ENCODE results near the gene C10orf90. TPM values are rescaled to one million over a fixed set of nuclear protein-coding genes. Genes with fewer than 3 reads are reported as not detected.

C10orf90 gene
- total RNA-seq, 1 experiment from 2014 or later, result 0.18 TPM

DNA sequence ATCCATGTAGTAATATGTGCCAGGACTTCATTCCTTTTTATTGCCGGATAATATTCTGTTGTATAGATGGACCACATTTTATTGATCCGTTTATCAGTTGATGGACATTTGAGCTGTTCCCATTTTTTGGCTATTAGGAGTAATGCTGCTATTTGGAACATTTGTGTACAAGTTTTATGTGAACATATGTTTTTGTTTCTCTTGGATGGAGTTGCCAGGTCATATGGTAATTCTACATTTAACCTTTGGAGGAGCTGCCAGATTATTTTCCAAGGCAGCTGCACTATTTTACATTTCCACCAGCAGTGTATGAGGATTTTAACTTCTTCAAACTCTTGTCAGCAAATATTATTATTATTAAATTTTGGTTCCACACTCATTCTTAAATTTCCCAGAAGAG, 59.2 kb downstream of the C10orf90 start:
- Histone ChIP-seq H3K27ac (ENCODE audit: low read length) (no peak overlapping the region), H3F3A (ENCODE audit: low read length, unreplicated experiment) (no peaks in the 10 kb centered on the region), H3K4me2 (ENCODE audit: low read length) (no peak overlapping the region), H3K9ac (ENCODE audit: low read length) (no peak overlapping the region), H3K4me3 (ENCODE audit: low read length) (no peak overlapping the region), H3K36me3 (ENCODE audit: low read depth, low read length) (no peaks in the 10 kb centered on the region), H3K9me3 (ENCODE audit: low read length) (no peaks in the 10 kb centered on the region), H3K27me3 (ENCODE audit: low read length) (no peaks in the 10 kb centered on the region), H3K79me2 (ENCODE audit: low read length) (no peaks in the 10 kb centered on the region), H3K4me1 (ENCODE audit: insufficient read depth, low read length) (no peaks in the 10 kb centered on the region), H4K20me1 (ENCODE audit: low read length) (no peaks in the 10 kb centered on the region), H3K9me2 (replicated peaks; ENCODE audit: low read length) (no peaks in the 10 kb centered on the region), H2AFZ (ENCODE audit: low read length) (no peak overlapping the region)
- BruUV-seq (replicated peaks), result no TSS peak
- ATAC-seq (no peak), DNase-seq (no peak)
- intact Hi-C loops (cut with micrococcal nuclease), result no loop called here
- ChIA-PET POLR2A (ENCODE audit: unreplicated experiment) (no interaction called here), CTCF (no interaction called here)
- TF ChIP-seq, protein P1, sequence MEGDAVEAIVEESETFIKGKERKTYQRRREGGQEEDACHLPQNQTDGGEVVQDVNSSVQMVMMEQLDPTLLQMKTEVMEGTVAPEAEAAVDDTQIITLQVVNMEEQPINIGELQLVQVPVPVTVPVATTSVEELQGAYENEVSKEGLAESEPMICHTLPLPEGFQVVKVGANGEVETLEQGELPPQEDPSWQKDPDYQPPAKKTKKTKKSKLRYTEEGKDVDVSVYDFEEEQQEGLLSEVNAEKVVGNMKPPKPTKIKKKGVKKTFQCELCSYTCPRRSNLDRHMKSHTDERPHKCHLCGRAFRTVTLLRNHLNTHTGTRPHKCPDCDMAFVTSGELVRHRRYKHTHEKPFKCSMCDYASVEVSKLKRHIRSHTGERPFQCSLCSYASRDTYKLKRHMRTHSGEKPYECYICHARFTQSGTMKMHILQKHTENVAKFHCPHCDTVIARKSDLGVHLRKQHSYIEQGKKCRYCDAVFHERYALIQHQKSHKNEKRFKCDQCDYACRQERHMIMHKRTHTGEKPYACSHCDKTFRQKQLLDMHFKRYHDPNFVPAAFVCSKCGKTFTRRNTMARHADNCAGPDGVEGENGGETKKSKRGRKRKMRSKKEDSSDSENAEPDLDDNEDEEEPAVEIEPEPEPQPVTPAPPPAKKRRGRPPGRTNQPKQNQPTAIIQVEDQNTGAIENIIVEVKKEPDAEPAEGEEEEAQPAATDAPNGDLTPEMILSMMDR (conservative IDR thresholded peaks at IDR 0.05; ENCODE audit: low read depth, low read length), result no peak
- no peak for TF ChIP-seq EZH2phosphoT487 (IDR thresholded peaks at IDR 0.05; ENCODE audit: borderline replicate concordance, low read length)
- no peak for TF ChIP-seq EZH2 (IDR thresholded peaks at IDR 0.05; ENCODE audit: low read length, unreplicated experiment)

DNA sequence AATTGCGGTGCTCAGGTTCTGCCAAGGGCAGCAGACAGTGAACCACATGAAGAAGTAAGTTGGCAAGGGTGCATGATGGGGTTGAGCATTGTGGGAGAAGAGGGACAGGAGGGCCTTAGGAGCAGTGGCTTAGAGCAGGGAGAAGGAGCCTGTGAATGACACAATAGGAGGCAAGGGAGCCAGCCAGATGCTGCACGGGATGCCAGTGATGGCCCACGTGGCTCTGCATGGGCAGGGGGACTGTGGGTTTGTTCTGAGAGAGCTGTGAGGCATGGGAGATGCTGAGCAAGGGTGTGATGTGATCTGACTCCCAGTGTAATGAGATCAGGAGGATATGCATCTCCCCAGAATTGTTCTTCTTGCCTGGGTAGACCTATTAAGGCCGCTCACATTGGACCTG, 60.9 kb downstream of the C10orf90 start:
- DNase-seq, result no peak
- no peak overlapping the region for H3K27ac ChIP-seq (ENCODE audit: low read length)
- H3K9me2 ChIP-seq (replicated peaks; ENCODE audit: low read length), result no peaks in the 10 kb centered on the region
- H3K9ac ChIP-seq (ENCODE audit: low read length), result no peak overlapping the region
- H2AFZ ChIP-seq (ENCODE audit: low read length), result no peak overlapping the region
- ChIA-PET CTCF (no interaction called here), POLR2A (ENCODE audit: unreplicated experiment) (no interaction called here)
- TF ChIP-seq EZH2phosphoT487 (IDR thresholded peaks at IDR 0.05; ENCODE audit: borderline replicate concordance, low read length), result no peak
- TF ChIP-seq EZH2 (IDR thresholded peaks at IDR 0.05; ENCODE audit: low read length, unreplicated experiment), result no peak
- TF ChIP-seq, protein P1 (conservative IDR thresholded peaks at IDR 0.05; ENCODE audit: low read depth, low read length), result no peak
- no peaks in the 10 kb centered on the region for H3K9me3 ChIP-seq (ENCODE audit: low read length)
- ATAC-seq, result no peak
- no peaks in the 10 kb centered on the region for H3K79me2 ChIP-seq (ENCODE audit: low read length)
- intact Hi-C loops (cut with micrococcal nuclease), result no loop called here
- no TSS peak for BruUV-seq (replicated peaks)
- no peaks in the 10 kb centered on the region for H3K4me1 ChIP-seq (ENCODE audit: insufficient read depth, low read length)
- H3K4me2 ChIP-seq (ENCODE audit: low read length), result no peak overlapping the region
- no peaks in the 10 kb centered on the region for H4K20me1 ChIP-seq (ENCODE audit: low read length)
- H3K4me3 ChIP-seq (ENCODE audit: low read length), result no peak overlapping the region
- no peaks in the 10 kb centered on the region for H3F3A ChIP-seq (ENCODE audit: low read length, unreplicated experiment)
- H3K36me3 ChIP-seq (ENCODE audit: low read depth, low read length), result no peaks in the 10 kb centered on the region
- H3K27me3 ChIP-seq (ENCODE audit: low read length), result no peaks in the 10 kb centered on the region

DNA sequence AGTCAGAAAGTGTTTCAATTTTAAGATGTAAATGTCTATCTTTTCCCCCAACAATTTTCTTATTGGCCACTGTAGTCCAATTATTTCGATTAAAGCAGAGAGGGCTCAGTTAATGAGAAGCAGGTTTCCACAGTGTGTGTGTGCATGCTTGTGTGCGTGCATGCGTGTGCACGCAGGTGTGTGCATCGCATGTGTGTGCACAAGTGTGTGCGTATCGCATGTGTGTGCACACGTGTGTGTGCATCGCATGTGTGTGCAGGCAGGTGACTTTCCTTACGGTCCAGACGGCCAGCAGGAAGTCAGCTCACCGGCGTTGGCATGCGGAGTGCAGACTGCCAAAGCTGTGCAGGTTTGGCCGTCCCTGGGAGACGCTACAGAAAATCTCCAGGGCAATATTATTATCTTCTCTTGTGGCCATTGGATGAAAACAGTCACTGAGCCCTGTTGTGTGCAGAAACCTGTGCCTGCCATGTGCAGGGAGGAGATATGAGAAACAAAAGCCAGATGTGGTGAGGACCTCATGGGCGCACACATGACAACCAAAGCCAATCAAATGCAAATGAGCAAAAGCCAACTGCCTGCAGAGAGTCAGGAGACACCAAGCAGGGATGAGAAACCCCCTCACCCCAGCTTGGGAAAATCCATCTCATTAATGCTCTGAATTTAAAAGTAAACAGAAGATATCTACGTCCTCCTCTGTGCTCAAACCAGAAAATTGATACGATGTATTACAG, 70.4 kb downstream of the C10orf90 start:
- Histone ChIP-seq H3K9me3 (ENCODE audit: low read length) (no peaks in the 10 kb centered on the region), H3K9ac (ENCODE audit: low read length) (no peak overlapping the region), H2AFZ (ENCODE audit: low read length) (no peak overlapping the region), H3K79me2 (ENCODE audit: low read length) (no peaks in the 10 kb centered on the region), H3K27me3 (ENCODE audit: low read length) (no peaks in the 10 kb centered on the region), H3K4me3 (ENCODE audit: low read length) (no peak overlapping the region), H3K4me1 (ENCODE audit: insufficient read depth, low read length) (no peaks in the 10 kb centered on the region; the same call in 1 of the 2 replicates), H3K36me3 (ENCODE audit: low read depth, low read length) (no peaks in the 10 kb centered on the region), H3K4me2 (ENCODE audit: low read length) (no peak overlapping the region), H3F3A (ENCODE audit: low read length, unreplicated experiment) (no peaks in the 10 kb centered on the region), H4K20me1 (ENCODE audit: low read length) (no peaks in the 10 kb centered on the region), H3K27ac (ENCODE audit: low read length) (no peak overlapping the region), H3K9me2 (replicated peaks; ENCODE audit: low read length) (no peaks in the 10 kb centered on the region)
- TF ChIP-seq EZH2 (IDR thresholded peaks at IDR 0.05; ENCODE audit: low read length, unreplicated experiment), result no peak
- no peak for TF ChIP-seq EZH2phosphoT487 (IDR thresholded peaks at IDR 0.05; ENCODE audit: borderline replicate concordance, low read length)
- TF ChIP-seq, protein P1 (conservative IDR thresholded peaks at IDR 0.05; ENCODE audit: low read depth, low read length), result no peak
- BruUV-seq (replicated peaks), result no TSS peak
- ChIA-PET POLR2A (ENCODE audit: unreplicated experiment) (no interaction called here), CTCF (no interaction called here)
- no peak for DNase-seq
- intact Hi-C loops (cut with micrococcal nuclease), result no loop called here
- no peak for ATAC-seq
